Activated T-helper 17 cell treated with anti-CD3 and anti-CD28 coated beads, Interleukin-2, amount 50 U/mL, for 72 hours (primary cell): ENCODE data around the gene ASIP. TPM values are rescaled to one million over a fixed set of nuclear protein-coding genes. Genes with fewer than 3 reads are reported as not detected.

Experiments
- total RNA-seq, 2 donors: library from RNA; stranded (reverse); gene quantifications; one replicate each; pipeline ENCODE4 v1.2.3, GENCODE V29; 2022

Gene ASIP
- total RNA-seq, 2 donors from 2014 or later = not detected

Other genes with a start within 250 kb of the ASIP start
- gene RALY, start 247.5 kb upstream of the ASIP start, total RNA-seq = 100 to 1,000 TPM; 112 to 142 TPM
- 100 to 1,000 TPM in 1 of 2 donors, 10 to 100 TPM in 1; 64.0 to 107 TPM for gene EIF2S2, start 129.2 kb upstream of the ASIP start, total RNA-seq
- 100 to 1,000 TPM in 1 of 2 donors, 10 to 100 TPM in 1; 94.5 to 174 TPM for gene AHCY, start 61.9 kb downstream of the ASIP start, total RNA-seq
- 10 to 100 TPM; 30.5 to 34.4 TPM for gene ITCH, start 121.8 kb downstream of the ASIP start, total RNA-seq